GM03348 (cell line): ENCODE measurements around the gene FOXP1.

Experiments used
- DNase-seq: peaks from one replicate; pipeline ENCODE4 v3.0.0; 2012; ENCODE audit warnings: low spot score

Gene FOXP1

DNA sequence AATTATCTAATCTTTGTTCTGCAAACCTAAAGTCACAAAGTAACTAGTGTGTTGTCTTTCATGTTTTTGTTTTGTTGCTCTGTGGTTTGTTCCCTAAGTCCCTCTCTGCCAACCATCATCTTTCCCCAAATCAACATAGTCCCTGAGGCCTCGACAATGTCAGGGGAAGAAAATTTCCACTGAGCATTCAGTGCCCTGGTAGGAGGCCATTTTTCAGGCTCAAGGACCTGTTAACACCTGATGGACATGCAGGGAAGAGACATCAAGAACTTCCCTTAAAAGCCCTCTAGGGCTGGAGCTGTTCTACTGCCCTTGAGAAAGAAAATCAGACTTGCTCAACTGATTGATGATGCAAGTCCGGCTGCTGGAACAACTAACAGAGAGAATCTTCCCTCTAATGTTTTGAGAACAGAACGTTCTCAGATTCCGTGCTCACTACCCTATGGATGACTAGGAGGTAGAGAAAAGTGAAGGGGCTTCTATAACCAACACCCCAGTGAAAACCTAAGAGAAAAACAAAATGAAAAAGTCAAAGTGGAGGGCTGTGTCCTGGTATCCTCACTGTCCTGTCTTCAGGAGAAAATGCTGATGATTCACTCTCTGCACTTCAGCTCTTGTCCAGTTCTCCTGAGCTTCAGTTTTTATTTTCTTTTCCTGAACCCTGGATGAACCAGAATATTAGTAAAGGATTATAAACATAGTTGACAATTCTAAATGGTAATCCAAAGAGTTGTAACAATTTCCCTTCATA lies 373.1 kb downstream of the FOXP1 start:
- DNase-seq, result peak; percentile 69

DNA sequence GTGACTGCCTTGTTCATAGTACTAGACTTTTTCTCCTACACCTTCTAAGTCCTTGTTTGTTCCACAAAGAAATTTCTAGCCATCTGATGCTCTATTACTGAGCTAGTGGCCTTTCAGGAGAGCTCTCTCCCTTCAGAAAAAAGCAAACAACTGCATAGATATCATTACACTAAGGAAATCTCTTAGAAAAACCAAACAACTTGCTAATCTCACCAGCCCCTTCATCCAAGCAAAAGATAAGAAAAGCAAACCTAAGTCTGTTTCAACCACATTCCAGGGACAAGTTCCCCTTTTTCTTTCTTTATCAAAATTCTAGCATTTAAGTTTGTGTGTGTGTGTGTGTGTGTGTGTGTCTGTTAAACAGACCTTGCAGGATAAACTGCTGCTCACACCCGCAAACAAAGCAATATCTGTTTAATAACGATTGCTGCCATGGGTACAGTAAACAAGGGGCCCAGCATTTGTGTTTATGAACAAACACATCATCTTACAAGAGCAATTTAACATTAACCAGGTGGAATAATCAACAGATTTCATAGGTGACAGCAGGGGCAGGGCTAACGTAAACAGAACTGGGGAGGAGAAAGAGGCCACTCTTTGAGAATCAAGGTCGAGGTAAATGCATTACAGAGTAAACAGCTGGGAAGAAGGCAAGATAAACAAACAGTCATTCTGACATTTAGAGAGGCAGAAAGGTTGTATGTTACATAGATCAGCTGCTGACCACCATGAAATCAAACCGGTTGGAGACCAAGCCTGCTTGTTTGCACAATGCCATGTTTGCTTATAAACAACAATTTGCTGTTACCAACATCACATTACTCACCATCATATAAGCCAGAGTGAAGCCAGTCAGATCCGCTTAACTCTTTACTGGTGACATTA lies 375.1 kb downstream of the FOXP1 start:
- no peak for DNase-seq

DNA sequence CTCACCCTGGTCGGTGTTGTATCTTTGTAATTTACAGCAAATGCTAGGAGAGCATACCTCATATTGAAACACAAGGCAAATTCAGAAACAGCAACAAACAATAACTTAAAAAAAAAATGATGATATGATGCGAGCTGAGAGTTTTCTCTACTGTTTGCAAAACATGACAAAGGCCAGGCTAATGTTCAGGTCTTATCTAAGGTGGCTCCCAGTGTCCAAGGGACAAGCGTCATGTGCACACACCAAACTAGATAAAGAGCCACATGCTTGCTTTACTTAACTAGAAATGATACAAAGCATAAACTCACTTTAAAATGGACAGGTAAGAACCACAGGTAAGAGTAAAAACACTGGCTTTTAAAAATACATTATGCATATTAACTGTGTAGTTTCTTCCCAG lies 375.9 kb downstream of the FOXP1 start:
- no peak for DNase-seq

DNA sequence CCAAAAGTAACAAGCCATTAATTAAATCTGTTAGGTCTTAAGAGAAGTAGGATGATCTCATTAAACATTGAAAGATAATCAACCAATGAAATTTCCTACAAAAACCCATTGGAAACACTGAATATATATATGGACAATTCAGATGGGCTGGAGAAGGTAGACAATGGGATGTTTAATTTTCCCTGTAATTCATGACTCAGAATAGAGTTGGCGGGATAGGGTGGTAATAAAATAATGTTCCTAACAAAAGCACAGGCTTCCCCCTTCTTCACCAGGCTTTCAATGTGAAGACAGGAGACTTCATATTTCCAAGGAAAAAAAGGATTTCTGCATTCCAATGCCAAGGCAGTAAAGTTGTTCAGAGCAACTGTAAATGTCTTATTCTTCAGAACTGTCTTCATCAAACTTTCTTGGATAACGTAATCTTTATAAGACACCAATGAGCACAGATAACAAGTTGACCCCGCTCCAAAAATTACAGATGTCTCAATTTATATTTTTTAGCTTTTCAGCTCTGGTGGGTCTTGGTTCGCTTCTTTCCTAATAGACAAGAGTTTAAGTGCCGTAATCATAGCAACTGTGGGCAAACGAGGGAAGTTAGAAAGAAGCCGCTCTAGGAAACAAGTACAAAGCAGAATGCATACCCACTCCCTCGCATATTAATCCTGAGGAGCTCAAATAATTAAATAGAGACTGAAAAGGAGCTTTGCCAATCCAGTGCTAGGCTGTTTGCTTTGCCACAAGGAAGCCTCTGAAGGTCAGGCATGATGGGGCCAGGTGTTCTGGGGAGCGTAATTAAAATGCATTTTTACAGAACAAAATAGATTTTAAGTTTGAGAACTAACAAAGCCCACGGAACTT lies 377.0 kb downstream of the FOXP1 start:
- DNase-seq, result no peak

DNA sequence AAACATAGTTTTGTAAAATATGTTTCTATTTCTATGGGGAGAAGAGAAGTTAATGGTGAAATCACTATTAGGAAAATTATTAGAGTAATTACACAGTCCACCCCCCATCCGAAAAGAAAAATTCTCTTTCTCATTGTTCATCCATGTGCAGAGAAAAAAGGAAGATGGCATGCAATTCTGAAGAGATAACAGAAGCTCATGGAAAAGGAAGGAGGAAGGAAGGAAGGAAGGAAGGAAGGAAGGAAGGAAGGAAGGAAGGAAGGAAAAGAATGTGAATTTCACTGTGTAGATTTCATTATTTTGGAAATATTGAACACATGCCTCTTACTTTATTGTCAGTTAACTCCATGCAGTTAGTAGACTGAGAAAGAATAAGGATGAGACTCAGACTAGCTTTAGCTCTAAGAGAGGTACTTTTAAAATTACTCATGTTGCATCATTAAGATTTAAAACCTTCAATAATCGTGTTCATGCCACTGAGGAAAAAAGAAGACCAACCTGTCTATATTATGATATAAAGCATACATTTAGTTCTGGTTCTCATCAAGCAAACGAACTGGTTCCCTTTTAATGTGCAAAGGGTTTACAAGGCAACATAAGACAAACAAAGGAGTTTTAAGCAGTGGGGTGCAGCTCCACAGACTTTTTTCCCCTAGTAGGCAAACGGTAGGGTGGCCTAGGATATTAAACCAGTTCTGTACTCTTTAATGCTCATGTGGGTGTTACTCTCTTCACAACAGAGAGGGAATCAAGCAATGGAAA lies 379.6 kb downstream of the FOXP1 start:
- no peak for DNase-seq

DNA sequence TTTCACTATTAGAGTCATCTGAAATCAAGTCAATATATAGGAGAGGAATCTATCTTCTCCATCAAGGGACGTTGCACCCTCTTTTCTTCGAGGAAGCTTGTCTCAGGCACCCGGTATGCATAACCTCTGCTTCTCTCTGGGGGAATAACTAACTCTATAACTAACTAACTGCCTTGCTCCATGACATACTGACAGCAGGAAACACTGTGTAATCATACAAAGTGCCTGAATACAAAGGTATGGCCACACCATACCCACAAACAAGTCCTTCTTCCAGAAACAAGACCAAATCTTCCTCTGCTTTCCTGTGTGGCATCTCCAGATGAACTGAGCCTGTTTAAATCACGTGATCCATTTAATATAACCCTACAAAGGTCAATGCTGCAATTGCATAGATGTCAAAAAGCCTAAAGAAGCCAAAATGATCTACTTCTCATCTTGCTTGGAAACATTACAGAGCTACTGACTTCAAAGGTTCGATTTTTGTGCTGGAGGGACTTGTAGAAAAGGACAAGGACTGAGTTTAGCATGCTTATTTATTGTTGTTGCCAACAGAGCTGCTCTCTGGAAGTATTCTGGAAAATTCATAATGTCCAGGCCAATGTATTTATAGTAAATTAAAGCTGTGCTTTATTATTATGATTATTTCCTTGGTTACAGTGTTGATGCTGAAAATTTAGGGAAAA lies 380.5 kb downstream of the FOXP1 start:
- no peak for DNase-seq

DNA sequence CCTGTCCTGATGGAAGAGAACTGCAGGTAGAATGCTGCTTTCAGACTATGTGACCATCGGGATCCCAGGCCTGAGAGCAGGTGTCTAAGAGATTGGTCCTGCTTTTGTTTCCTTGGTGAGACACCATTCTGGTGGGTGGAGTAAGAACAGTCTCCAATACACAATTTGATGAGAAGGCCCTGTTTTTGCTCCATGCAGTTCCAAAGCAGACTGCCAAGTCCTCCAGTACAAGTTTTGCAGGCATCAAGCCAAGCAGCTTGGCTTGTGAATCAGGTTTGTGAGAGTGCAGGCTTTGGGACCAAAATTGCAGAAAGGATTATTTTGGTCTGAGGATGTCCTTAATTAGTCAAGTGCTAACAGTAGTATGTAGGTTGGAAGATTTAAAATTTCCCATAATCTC lies 381.6 kb downstream of the FOXP1 start:
- DNase-seq, result peak; percentile 56

DNA sequence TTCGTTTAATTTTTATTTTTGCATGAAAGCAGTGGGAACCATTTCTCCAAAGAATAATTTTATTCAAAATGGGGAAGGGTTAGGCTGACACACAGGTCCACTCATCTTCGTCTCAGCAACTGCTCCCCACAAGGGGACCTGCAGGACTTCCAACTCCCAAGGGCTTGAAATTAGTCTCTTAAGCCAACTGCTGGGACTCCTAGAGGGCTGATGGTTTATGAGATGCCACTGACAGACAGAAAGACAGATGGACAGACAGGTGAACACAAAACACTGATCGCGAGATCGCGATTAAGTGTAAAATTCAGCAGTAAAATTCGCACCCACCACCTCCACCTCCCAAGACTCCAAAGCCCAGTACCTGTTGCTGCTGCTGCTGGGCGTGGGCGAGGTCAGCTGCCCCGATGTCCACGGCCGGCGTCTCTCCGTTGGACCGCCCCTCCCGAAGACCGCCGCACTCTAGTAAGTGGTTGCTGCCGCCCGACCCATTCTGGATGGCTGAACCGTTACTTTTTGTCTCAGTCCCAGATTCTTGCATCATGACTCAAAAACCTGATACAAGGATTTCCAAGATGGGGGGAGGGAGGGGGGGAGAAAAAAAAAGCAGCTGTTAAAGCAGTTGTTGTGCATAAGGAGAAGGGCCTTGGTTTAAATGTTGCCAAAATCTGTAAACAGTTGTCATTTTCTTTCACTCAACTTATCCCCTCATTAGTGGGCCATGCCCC lies 385.5 kb downstream of the FOXP1 start:
- DNase-seq, result no peak

DNA sequence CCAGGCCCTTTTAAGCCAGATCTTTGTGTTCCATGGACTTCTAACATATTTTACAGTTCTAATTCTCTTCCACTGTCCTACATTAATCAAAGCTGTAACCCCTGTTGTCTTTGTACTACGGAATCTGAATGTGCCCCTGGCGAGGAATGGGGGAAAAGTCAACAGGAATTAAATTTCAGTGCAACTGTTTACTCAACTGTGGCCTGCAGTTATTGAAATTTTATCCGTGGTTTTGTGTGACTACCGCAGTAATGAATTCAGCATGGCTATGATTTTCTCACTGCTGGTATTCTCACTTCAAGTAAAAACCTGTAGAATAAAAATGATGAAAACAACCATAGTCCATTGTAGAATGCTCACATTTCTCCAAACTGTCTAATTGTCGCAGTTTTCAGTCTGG lies 388.0 kb downstream of the FOXP1 start:
- no peak for DNase-seq

DNA sequence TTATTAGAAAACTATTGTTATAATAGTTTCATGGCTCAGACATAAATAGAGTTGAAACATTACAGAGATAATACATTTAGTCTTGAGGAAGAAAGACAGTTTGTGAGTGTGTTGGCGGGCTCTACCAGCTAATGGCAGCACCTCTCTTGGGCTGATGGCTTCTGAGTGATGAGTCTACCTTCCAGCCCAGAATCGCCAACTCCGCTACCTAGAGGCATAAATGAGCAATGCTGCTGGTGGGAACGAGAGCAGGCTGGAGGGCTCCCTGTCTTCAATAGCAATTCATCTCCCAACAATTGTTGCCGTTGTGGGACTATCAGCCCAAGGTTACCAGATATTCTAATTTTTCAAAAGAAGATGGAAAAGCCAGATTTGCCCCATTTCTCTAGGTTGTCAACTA lies 388.7 kb downstream of the FOXP1 start:
- no peak for DNase-seq

DNA sequence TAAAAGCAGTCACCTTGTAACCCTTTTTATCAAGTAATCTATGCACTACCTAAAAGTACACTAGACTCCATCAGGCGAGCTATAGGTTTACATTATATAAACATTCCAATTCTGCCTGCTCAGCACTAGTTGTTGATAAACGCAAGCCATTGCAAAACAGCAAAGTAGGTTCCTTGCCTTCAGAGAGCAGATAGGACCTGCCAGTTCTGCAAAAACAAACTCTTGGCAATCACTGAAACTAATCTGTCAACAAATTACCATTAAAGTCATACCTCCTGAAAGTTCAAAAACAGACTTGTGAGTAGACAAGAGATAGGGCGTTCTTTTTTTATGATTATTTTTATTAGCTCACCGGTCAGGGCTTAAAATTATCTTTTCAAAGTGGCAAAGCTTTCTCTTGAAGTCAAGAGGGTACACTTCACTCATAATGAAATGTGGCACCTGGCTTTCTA lies 392.5 kb downstream of the FOXP1 start:
- no peak for DNase-seq

DNA sequence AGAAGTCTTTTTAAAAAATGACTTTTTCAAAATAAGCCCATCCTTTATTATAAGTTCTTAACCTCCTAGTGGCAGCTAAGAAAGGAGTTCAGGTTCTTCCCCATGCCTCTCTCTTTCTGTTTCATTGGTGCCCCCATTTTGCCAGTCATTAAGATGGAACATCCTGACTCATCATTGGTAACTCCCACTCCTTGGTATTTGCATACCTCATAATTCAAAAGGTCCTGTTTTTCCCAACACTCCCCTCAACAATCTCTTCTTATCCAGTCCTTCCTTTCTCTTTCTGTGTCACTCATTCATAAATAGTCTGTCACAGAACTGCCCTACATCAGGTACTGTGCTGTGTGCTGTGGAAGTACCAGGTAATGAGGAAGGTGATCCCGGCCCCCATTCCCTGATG lies 394.0 kb downstream of the FOXP1 start:
- DNase-seq, result no peak

DNA sequence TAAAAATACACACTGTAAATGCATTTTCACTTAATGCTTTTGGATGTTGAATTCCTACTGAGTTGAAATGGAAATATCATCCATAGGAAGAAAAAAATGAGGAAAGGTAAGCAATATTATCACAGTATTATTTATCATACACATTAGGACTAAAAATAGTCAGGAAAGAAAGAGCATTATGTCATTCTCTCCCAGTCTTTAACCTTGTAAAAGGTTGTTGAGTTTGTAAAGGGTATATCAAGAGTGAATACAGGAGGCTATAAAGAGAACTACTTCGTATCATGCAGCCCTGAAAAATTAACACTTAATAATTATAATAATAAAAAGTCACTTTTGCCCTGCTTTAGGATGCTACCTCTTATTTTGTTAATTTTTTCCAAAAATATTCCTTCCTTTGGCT lies 395.8 kb downstream of the FOXP1 start:
- DNase-seq, result no peak

DNA sequence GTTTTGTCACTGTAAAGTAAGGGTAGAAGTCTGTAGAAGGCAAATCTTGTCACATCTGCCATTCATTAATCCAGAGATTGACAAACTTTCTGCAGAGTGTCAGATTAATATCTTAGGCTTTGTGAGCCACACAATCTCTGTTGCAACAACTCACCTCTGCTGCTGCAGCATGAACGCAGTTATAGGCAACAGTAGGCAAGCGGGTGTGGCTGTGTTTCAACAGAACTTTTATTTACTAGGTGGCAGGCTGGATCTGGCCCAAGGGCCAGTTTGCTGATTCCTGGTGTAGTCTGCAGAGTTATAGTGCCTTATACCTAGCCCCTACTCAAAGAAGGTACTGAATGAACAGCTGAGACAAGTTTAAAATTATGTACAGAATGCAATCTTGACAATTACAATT lies 396.7 kb downstream of the FOXP1 start:
- no peak for DNase-seq

DNA sequence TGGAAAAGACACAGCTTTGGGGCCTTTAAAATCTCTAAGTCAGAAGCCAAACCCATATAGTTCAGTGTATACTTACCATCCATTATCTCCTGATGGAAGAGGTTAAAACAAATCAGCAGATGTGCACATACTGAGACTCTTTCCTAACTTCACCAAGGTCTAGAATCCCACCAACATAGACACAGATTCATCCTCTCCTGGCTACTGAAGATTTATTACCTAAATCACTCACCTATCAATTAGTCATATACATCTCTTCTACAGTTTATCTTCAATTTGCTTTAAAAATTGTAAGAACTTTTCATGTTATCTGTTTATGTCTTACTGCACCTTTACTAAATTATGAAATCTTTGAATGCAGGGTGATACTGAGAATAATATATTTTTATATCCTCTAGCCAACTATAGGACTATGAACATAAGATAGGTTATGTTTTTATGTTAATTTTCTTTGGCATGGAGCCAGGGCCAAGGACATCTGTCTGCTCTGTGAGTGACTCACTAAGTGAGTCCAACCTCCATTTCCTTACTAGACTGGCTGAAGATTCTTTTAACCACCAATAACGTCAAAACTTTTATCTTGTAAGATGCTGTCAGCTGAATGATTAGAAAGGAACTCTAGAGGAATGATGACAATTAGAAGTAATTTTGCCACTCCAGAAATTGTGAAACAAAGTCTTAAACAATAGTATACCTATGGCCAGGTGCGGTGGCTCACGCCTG lies 397.6 kb downstream of the FOXP1 start:
- DNase-seq, result peak; percentile 15

DNA sequence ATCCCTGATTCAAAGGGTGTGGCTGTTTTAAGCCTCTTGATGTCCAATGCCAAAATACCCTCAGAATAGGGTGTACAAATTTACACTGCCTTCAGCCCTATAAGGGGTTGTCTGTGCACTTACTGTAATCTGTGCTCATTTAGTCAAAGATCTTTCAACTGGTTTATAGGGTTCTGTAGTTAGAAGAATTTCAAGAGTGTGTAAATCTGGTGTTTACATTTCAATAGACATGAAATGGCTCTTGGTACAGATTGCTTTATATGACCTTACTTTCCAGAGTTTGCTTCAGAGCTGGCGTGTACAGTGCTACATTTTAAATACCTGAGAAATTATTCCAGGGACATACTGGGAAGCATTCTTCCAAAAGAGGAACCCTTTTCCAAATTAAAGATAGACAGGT lies 399.3 kb downstream of the FOXP1 start:
- DNase-seq, result no peak

DNA sequence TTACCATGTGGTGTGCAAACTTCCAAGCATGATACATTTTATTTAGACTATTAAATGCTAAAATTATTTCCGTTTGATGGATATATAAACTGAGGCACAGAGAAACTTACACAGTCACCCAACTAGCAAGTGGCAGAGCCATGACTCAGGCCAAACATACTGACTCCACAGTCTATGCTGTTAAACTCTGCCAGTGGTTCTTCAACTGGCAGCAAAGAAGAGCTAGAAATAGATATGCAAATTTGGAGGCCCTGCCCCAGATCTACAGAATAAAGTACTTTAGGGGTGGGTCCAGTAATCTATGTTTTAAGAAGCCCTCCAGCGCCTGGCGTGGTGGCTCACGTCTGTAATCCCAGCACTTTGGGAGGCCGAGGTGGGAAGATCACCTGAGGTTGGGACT lies 400.0 kb downstream of the FOXP1 start:
- no peak for DNase-seq

DNA sequence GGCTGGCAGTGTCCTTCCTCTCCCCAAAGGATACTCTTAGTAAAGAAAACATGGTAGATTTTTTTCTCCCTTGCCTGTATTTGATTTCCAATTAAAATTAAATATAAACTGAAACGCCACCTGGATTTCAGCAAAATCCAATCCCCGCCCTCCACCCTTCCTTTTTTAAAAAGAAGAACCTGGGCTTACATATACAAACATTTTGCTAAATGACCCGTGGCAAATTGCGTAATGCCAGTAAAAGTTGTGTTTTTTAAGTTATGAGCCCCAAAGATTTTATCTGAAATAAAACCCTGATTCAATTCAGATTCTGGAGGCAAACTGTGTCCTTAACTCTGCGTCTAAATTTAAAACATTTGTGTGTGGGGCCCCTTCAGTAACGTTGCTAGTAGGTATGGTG lies 403.0 kb downstream of the FOXP1 start:
- no peak for DNase-seq

DNA sequence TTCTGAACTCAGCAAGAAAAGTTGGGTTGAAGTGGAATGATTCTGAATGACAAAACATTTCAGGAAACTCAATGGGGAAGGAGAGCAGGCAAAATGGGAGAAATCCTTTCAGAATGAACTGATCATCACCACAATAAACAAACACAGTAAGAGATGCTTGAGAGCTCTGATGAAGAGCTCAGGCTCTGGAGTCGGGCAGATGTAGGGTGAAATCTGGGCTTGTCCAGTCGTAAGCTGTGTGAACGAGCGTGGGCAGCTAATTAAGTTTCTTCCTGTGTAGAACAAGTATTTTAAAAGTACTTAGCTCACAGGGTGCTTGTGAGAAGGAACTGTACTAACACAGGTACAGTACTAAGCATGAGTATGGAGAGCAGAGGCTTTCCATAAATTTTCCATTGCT lies 406.2 kb downstream of the FOXP1 start:
- no peak for DNase-seq

DNA sequence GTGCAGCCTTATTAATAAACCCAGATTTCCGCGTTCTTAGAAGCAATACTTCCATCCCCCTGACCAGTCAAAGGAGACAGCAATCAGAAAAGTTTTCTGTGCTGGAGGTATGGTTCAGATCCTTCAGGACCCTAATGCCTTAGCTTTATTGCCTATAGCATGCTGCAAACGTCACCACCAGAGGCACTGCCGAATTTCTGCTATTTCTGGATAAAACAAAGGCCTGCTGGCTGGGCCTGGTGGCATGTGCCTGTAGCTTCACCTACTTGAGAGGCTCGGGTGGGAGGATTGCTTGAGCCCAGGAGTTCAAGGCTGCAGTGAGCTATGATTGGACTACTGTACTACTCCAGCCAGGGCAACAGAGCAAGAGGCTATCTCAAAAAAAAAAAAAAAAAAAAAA lies 407.2 kb downstream of the FOXP1 start:
- DNase-seq, result no peak
